Neural cell (in vitro differentiated cells): ENCODE data around the gene MYRIP.

Experiments
- EP300 ChIP-seq: fragments of 450-650 bp; conservative IDR thresholded peaks from 2 replicates; pipeline ENCODE4 v1.6.1; 2014; ENCODE audit warnings: antibody characterized with exemption, mild to moderate bottlenecking, moderate library complexity; ENCODE audit not compliant: poor library complexity, severe bottlenecking
- EZH2 ChIP-seq: fragments of 200-600, 300-800 bp; shearing (Covaris generic), sonication (generic); IDR thresholded peaks from 2 replicates; pipeline ENCODE4 v1.6.1; 2014; ENCODE audit warnings: antibody characterized with exemption, low read length, borderline replicate concordance, mild to moderate bottlenecking; ENCODE audit not compliant: insufficient read depth, poor library complexity, severe bottlenecking
- MXI1 ChIP-seq: fragments of 450-650 bp; conservative IDR thresholded peaks from 2 replicates; pipeline ENCODE4 v1.6.1; 2014; ENCODE audit warnings: antibody characterized with exemption, mild to moderate bottlenecking; ENCODE audit not compliant: poor library complexity, severe bottlenecking
- POLR2AphosphoS5 ChIP-seq: IDR thresholded peaks from 2 replicates; pipeline ENCODE4 v1.6.1; 2012
- RAD21 ChIP-seq: fragments of 450-650 bp; conservative IDR thresholded peaks from 2 replicates; pipeline ENCODE4 v1.6.1; 2014; ENCODE audit warnings: antibody characterized with exemption, mild to moderate bottlenecking, moderate library complexity
- SMC3 ChIP-seq: fragments of 450-650 bp; conservative IDR thresholded peaks from 2 replicates; pipeline ENCODE4 v1.6.1; 2014; ENCODE audit warnings: antibody characterized with exemption, mild to moderate bottlenecking, moderate library complexity; ENCODE audit not compliant: poor library complexity
- TAF1 ChIP-seq: IDR thresholded peaks from 2 replicates; pipeline ENCODE4 v1.6.1; 2012; ENCODE audit warnings: low read depth
- TF ChIP-seq, protein P1 (sequence below): fragments of 450-650 bp; IDR thresholded peaks from 2 replicates; pipeline ENCODE4 v1.5.1; 2014; ENCODE audit warnings: antibody characterized with exemption, mild to moderate bottlenecking, moderate library complexity; ENCODE audit not compliant: poor library complexity, severe bottlenecking
- TF ChIP-seq, protein P2 (sequence below): IDR thresholded peaks from 2 replicates; pipeline ENCODE4 v1.6.1; 2012; ENCODE audit warnings: borderline replicate concordance

DNA sequence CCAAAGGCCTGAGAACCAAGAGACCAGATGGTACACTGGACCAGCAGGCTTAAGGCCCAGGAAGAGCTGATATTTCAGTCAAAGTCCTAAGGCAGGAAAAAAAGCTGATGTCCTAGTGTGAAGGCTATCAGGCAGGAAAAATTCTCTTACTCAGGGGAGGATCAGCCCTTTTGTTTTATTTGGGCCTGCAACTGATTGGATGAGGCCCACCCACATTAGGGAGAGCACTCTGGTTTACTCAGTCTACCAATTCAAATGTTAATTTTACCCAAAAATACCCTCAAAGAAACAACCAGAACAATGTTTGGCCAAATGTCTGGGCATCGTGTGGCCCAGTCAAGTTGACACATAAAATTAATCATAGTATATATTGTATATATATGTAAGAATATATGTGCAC, 24.5 kb upstream of the MYRIP start:
- TF ChIP-seq, protein P1, sequence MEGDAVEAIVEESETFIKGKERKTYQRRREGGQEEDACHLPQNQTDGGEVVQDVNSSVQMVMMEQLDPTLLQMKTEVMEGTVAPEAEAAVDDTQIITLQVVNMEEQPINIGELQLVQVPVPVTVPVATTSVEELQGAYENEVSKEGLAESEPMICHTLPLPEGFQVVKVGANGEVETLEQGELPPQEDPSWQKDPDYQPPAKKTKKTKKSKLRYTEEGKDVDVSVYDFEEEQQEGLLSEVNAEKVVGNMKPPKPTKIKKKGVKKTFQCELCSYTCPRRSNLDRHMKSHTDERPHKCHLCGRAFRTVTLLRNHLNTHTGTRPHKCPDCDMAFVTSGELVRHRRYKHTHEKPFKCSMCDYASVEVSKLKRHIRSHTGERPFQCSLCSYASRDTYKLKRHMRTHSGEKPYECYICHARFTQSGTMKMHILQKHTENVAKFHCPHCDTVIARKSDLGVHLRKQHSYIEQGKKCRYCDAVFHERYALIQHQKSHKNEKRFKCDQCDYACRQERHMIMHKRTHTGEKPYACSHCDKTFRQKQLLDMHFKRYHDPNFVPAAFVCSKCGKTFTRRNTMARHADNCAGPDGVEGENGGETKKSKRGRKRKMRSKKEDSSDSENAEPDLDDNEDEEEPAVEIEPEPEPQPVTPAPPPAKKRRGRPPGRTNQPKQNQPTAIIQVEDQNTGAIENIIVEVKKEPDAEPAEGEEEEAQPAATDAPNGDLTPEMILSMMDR: no peak
- TF ChIP-seq, protein P2, sequence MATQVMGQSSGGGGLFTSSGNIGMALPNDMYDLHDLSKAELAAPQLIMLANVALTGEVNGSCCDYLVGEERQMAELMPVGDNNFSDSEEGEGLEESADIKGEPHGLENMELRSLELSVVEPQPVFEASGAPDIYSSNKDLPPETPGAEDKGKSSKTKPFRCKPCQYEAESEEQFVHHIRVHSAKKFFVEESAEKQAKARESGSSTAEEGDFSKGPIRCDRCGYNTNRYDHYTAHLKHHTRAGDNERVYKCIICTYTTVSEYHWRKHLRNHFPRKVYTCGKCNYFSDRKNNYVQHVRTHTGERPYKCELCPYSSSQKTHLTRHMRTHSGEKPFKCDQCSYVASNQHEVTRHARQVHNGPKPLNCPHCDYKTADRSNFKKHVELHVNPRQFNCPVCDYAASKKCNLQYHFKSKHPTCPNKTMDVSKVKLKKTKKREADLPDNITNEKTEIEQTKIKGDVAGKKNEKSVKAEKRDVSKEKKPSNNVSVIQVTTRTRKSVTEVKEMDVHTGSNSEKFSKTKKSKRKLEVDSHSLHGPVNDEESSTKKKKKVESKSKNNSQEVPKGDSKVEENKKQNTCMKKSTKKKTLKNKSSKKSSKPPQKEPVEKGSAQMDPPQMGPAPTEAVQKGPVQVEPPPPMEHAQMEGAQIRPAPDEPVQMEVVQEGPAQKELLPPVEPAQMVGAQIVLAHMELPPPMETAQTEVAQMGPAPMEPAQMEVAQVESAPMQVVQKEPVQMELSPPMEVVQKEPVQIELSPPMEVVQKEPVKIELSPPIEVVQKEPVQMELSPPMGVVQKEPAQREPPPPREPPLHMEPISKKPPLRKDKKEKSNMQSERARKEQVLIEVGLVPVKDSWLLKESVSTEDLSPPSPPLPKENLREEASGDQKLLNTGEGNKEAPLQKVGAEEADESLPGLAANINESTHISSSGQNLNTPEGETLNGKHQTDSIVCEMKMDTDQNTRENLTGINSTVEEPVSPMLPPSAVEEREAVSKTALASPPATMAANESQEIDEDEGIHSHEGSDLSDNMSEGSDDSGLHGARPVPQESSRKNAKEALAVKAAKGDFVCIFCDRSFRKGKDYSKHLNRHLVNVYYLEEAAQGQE: no peak
- no peak for TF ChIP-seq TAF1
- TF ChIP-seq RAD21: no peak
- TF ChIP-seq EP300: no peak
- no peak for TF ChIP-seq SMC3
- TF ChIP-seq EZH2: no peak
- TF ChIP-seq POLR2AphosphoS5: no peak
- TF ChIP-seq MXI1: no peak
